Progenitor cell of endocrine pancreas (in vitro differentiated cells): ENCODE data around the gene RHBDL1. TPM values are rescaled to one million over a fixed set of nuclear protein-coding genes. Genes with fewer than 3 reads are reported as not detected.

ENCODE experiments used
- DNase-seq: peaks from one replicate; pipeline ENCODE4 v3.0.0; 2021; ENCODE audit warnings: low spot score; ENCODE audit not compliant: unreplicated experiment
- H3K27ac Mint-ChIP-seq: 2 replicates; pipeline ENCODE4 v1.8.0; 2021; ENCODE audit warnings: mild to moderate bottlenecking, moderate library complexity, mixed read lengths
- H3K27me3 Mint-ChIP-seq: 2 replicates; pipeline ENCODE4 v1.8.0; 2021; ENCODE audit warnings: mixed read lengths
- H3K36me3 Mint-ChIP-seq: 2 replicates; pipeline ENCODE4 v1.8.0; 2022; ENCODE audit warnings: mixed read lengths; ENCODE audit not compliant: insufficient read depth
- H3K4me1 Mint-ChIP-seq: 2 replicates; pipeline ENCODE4 v1.8.0; 2021; ENCODE audit warnings: low read depth, mixed read lengths
- H3K4me3 Mint-ChIP-seq: 2 replicates; pipeline ENCODE4 v1.8.0; 2021; ENCODE audit warnings: low read depth, mild to moderate bottlenecking, moderate library complexity, mixed read lengths
- H3K9me3 Mint-ChIP-seq: 2 replicates; pipeline ENCODE4 v1.8.0; 2021; ENCODE audit warnings: low read depth, mixed read lengths
- total RNA-seq: library from RNA; stranded (reverse); gene quantifications from 2 replicates; pipeline ENCODE4 v1.2.1, GENCODE V29; 2021
- TF ChIP-seq, protein P1 (sequence below): fragments of 200-600 bp; sonication (generic); IDR thresholded peaks from one replicate; pipeline ENCODE4 v1.5.0; 2021; ENCODE audit warnings: antibody characterized with exemption, mild to moderate bottlenecking; ENCODE audit not compliant: unreplicated experiment

Gene RHBDL1
- total RNA-seq, 1 donor from 2014 or later = 5.2 TPM

DNA sequence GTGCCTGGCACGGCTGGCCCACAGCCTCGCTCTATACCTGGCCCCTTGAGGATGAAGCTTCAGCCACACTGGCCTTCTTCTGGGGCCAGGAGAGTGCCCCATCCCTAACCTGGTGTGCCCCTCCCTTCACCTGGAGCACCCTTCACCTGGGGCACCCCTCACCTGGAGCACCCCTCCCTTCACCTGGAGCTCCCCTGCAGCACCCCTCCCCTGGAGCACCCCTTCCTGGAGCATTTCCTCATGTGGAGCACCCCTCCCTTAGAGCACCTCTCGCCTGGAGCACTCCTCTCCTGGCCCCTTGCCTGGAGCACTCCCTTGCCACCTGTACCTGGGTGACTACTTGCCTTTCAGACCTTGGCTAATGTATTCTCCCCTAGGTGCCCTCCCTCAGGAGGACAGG is 32.5 kb downstream of the RHBDL1 start:
- peaks cover 51% of the 10 kb centered on the region for H3K27me3 Mint-ChIP-seq
- no peaks in the 10 kb centered on the region for H3K4me1 Mint-ChIP-seq
- H3K27ac Mint-ChIP-seq = no peak overlapping the region
- TF ChIP-seq, protein P1, sequence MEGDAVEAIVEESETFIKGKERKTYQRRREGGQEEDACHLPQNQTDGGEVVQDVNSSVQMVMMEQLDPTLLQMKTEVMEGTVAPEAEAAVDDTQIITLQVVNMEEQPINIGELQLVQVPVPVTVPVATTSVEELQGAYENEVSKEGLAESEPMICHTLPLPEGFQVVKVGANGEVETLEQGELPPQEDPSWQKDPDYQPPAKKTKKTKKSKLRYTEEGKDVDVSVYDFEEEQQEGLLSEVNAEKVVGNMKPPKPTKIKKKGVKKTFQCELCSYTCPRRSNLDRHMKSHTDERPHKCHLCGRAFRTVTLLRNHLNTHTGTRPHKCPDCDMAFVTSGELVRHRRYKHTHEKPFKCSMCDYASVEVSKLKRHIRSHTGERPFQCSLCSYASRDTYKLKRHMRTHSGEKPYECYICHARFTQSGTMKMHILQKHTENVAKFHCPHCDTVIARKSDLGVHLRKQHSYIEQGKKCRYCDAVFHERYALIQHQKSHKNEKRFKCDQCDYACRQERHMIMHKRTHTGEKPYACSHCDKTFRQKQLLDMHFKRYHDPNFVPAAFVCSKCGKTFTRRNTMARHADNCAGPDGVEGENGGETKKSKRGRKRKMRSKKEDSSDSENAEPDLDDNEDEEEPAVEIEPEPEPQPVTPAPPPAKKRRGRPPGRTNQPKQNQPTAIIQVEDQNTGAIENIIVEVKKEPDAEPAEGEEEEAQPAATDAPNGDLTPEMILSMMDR = no peak
- no peak overlapping the region for H3K4me3 Mint-ChIP-seq
- H3K36me3 Mint-ChIP-seq = no peaks in the 10 kb centered on the region
- no peaks in the 10 kb centered on the region for H3K9me3 Mint-ChIP-seq
- no peak for DNase-seq

GRCh38 chr16:708959-709358 is 33.5 kb downstream of the RHBDL1 start:
- Mint-ChIP-seq H3K4me1 (no peaks in the 10 kb centered on the region), H3K36me3 (no peaks in the 10 kb centered on the region), H3K9me3 (no peaks in the 10 kb centered on the region), H3K27me3 (peaks cover 45% of the 10 kb centered on the region), H3K4me3 (no peak overlapping the region), H3K27ac (no peak overlapping the region)
- TF ChIP-seq, protein P1 = no peak
- no peak for DNase-seq

- Mint-ChIP-seq H3K27me3 (peaks cover 40% of the 10 kb centered on the region), H3K4me1 (no peaks in the 10 kb centered on the region), H3K27ac (no peak overlapping the region), H3K36me3 (no peaks in the 10 kb centered on the region), H3K9me3 (no peaks in the 10 kb centered on the region), H3K4me3 (no peak overlapping the region)
- no peak for DNase-seq
- TF ChIP-seq, protein P1 = no peak
These were observed 34.4 kb downstream of the RHBDL1 start for GRCh38 chr16:709566-710499.

GRCh38 chr16:710500-711075 is 35.1 kb downstream of the RHBDL1 start:
- Mint-ChIP-seq H3K27me3 (peaks cover 40% of the 10 kb centered on the region), H3K4me1 (no peaks in the 10 kb centered on the region), H3K36me3 (no peaks in the 10 kb centered on the region), H3K9me3 (no peaks in the 10 kb centered on the region), H3K4me3 (no peak overlapping the region), H3K27ac (no peak overlapping the region)
- no peak for DNase-seq
- TF ChIP-seq, protein P1 = no peak

- H3K4me1 Mint-ChIP-seq = no peaks in the 10 kb centered on the region
- H3K27me3 Mint-ChIP-seq = peaks cover 40% of the 10 kb centered on the region
- H3K36me3 Mint-ChIP-seq = no peaks in the 10 kb centered on the region
- no peak for DNase-seq
- TF ChIP-seq, protein P1 = no peak
- H3K27ac Mint-ChIP-seq = no peak overlapping the region
- H3K4me3 Mint-ChIP-seq = no peak overlapping the region
- H3K9me3 Mint-ChIP-seq = no peaks in the 10 kb centered on the region
These were observed 35.6 kb downstream of the RHBDL1 start for GRCh38 chr16:711084-711483.
